Upper lobe of right lung (tissue), 1 donor: ENCODE results near the gene PLXNA4. TPM values are rescaled to one million over a fixed set of nuclear protein-coding genes. Genes with fewer than 3 reads are reported as not detected.
"Not testable (repeated sequence)": the region's sequence is repeated elsewhere in the genome, so short reads cannot be mapped to it uniquely, and the experiment has no call there.

Experiments used
- ATAC-seq: fragments of 200-7000 bp; cut with Tn5 transposase; one replicate; pipeline ENCODE4 v1.9.1; 2020; ENCODE audit warnings: mild to moderate bottlenecking, moderate library complexity
- DNase-seq: peaks from one replicate; pipeline ENCODE4 v3.0.0-alpha.2; 2020
- H3K27ac ChIP-seq: fragments of 200-600 bp; one replicate; pipeline ENCODE4 v1.8.0; 2022
- H3K27me3 ChIP-seq: fragments of 200-600 bp; one replicate; pipeline ENCODE4 v1.8.0; 2022; ENCODE audit warnings: mild to moderate bottlenecking
- H3K36me3 ChIP-seq: fragments of 200-600 bp; one replicate; pipeline ENCODE4 v1.8.0; 2022
- H3K4me1 ChIP-seq: fragments of 200-600 bp; one replicate; pipeline ENCODE4 v1.8.0; 2022
- H3K4me3 ChIP-seq: fragments of 200-600 bp; one replicate; pipeline ENCODE4 v1.8.0; 2022; ENCODE audit warnings: mild to moderate bottlenecking
- H3K9me3 ChIP-seq: fragments of 200-600 bp; one replicate; pipeline ENCODE4 v1.8.0; 2022
- intact Hi-C: fragments of 100-400 bp; cut with DNase I; formaldehyde crosslinking; loops from one replicate; pipeline ENCODE4 v1.11.0; 2022
- total RNA-seq: library from RNA; stranded (reverse); fragmentation: NEBNext Ultra II Directional; extraction: Animal tissue kit (Norgen Biotek cat#: 25700); gene quantifications from one replicate; pipeline ENCODE4 v1.2.1, GENCODE V29; 2021
- TF ChIP-seq, protein P1 (sequence below): fragments of 200-600 bp; IDR thresholded peaks from one replicate; pipeline ENCODE4 v1.8.0; 2022; ENCODE audit warnings: antibody characterized with exemption
- donor health status: DM: no; HTN: yes; CAD: no; lungs with severe emphysema.

Gene PLXNA4
- total RNA-seq, 1 donor from 2014 or later = 7.2 TPM

DNA sequence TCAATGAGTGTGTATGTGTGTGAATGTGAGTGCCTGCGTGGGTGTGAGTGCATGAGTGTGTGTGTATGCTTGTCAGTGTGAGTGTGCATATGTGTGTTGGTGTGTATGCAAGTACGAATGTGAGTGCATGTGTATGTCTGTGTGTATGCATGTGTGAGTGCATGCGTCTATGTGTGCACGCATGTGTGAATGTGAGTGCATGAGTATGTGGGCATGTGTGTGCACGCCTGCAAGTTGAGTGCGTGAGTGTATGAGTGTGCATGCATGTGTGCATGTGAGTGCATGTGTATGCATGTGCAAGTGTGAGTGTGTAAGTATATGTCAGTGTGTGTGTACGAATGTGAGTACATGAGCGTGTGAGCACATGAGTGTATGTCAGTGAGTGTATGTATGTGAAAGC is 399.6 kb downstream of the PLXNA4 start:
- H3K4me3 ChIP-seq = no peak overlapping the region
- no peak overlapping the region for H3K27ac ChIP-seq

DNA sequence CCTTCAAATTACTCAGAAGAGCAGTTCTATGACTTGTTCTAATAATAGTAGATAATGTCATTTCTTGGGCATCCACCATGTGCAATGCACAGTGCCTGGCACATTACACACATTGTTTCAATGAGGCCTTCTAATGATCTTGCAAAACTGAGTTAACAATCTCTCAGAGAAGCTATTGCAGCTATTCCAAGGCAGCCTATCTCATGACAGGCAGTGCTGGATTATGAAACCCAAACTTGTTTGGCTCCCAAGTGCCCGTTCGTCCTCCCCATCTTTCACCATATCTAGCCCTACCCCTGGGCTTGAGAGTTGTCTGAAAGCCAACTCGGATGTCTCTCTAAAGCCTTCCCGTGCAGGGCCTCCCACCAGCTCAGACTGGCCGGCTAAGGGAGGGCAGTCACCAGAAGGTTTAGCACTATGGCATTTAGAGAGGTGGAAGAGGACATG is 405.1 kb downstream of the PLXNA4 start:
- Histone ChIP-seq H3K4me1 (no peaks in the 10 kb centered on the region), H3K27ac (no peak overlapping the region), H3K4me3 (no peak overlapping the region), H3K36me3 (no peaks in the 10 kb centered on the region), H3K9me3 (no peaks in the 10 kb centered on the region), H3K27me3 (no peaks in the 10 kb centered on the region)
- TF ChIP-seq, protein P1, sequence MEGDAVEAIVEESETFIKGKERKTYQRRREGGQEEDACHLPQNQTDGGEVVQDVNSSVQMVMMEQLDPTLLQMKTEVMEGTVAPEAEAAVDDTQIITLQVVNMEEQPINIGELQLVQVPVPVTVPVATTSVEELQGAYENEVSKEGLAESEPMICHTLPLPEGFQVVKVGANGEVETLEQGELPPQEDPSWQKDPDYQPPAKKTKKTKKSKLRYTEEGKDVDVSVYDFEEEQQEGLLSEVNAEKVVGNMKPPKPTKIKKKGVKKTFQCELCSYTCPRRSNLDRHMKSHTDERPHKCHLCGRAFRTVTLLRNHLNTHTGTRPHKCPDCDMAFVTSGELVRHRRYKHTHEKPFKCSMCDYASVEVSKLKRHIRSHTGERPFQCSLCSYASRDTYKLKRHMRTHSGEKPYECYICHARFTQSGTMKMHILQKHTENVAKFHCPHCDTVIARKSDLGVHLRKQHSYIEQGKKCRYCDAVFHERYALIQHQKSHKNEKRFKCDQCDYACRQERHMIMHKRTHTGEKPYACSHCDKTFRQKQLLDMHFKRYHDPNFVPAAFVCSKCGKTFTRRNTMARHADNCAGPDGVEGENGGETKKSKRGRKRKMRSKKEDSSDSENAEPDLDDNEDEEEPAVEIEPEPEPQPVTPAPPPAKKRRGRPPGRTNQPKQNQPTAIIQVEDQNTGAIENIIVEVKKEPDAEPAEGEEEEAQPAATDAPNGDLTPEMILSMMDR = no peak
- no peak for DNase-seq
- no peak for ATAC-seq
- intact Hi-C loops = no loop called here

More for the DNA sequence above, 399.6 kb downstream of the PLXNA4 start:
- no peaks in the 10 kb centered on the region for H3K4me1 ChIP-seq
- peak; percentile 5 for ATAC-seq
- TF ChIP-seq, protein P1 = no peak
- intact Hi-C loops = no loop called here
- no peak for DNase-seq
- no peaks in the 10 kb centered on the region for H3K27me3 ChIP-seq
- H3K9me3 ChIP-seq = no peaks in the 10 kb centered on the region
- H3K36me3 ChIP-seq = no peaks in the 10 kb centered on the region

DNA sequence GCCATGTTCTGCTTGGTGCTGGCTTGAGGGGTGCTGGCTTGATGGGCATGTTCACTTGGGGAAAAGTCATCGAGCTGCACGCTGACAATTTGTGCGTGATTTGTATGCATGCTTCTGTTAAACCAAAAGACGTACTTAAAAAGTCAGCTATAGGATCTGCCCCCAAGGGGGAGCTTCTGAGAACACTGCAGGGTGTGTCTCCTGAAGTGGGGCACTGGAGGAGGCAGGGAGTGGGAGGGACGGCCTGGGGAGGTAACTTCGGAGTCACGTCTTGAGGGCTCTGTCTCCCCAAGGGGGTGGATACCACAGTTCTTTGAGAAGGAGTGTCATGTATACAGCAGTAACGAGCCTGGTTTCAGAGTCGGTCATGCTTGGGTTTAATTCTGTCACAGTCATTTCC is 406.5 kb downstream of the PLXNA4 start:
- intact Hi-C loops = no loop called here
- no peaks in the 10 kb centered on the region for H3K9me3 ChIP-seq
- no peak for DNase-seq
- no peaks in the 10 kb centered on the region for H3K4me1 ChIP-seq
- no peaks in the 10 kb centered on the region for H3K36me3 ChIP-seq
- H3K4me3 ChIP-seq = no peak overlapping the region
- no peaks in the 10 kb centered on the region for H3K27me3 ChIP-seq
- no peak overlapping the region for H3K27ac ChIP-seq
- ATAC-seq = peak; percentile 47
- TF ChIP-seq, protein P1 = no peak

DNA sequence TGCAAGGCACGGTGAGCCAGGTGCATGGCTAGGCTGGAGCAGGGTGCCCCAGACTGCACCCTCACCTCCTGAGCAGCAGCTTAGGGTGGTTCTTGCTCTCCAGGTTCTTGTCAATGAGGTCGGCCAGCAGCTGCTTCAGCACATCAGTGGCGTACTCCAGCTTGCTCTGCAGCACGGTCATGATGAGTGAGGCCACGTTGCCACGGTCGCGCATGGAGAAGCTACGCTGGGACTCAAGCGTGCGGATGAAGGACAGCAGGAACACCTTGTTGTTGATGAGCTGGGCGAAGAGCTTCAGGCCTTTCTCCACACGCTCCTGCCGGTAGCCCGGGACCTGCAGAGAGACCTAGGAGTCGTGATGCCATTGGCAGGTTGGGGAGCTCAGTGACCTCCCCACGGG is 408.0 kb downstream of the PLXNA4 start:
- no peak for DNase-seq
- no peak overlapping the region for H3K27ac ChIP-seq
- no peaks in the 10 kb centered on the region for H3K27me3 ChIP-seq
- no peaks in the 10 kb centered on the region for H3K36me3 ChIP-seq
- no peaks in the 10 kb centered on the region for H3K4me1 ChIP-seq
- TF ChIP-seq, protein P1 = no peak
- H3K9me3 ChIP-seq = no peaks in the 10 kb centered on the region
- no peak overlapping the region for H3K4me3 ChIP-seq
- intact Hi-C loops = no loop called here
- ATAC-seq = no peak

DNA sequence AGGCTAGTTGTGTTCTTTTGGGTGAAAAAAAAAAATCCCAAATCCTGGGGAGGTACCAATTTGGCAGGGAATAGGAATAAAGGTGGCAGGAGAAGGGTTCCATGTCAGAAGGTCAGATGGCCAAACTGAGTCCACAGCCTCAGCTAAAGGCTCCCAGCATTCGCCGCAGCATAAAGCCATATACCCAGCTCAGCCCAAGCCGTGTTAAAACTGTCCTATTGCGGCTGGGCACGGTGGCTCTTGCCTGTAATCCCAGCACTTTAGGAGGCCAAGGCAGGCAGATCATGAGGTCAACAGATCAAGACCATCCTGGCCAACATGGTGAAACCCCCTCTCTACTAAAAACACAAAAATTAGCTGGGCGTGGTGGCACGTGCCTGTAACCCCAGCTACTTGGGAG is 410.6 kb downstream of the PLXNA4 start:
- H3K27ac ChIP-seq, intact Hi-C loops, ATAC-seq, H3K4me1 ChIP-seq, H3K4me3 ChIP-seq, H3K9me3 ChIP-seq, DNase-seq, H3K27me3 ChIP-seq, H3K36me3 ChIP-seq: not testable (repeated sequence)

DNA sequence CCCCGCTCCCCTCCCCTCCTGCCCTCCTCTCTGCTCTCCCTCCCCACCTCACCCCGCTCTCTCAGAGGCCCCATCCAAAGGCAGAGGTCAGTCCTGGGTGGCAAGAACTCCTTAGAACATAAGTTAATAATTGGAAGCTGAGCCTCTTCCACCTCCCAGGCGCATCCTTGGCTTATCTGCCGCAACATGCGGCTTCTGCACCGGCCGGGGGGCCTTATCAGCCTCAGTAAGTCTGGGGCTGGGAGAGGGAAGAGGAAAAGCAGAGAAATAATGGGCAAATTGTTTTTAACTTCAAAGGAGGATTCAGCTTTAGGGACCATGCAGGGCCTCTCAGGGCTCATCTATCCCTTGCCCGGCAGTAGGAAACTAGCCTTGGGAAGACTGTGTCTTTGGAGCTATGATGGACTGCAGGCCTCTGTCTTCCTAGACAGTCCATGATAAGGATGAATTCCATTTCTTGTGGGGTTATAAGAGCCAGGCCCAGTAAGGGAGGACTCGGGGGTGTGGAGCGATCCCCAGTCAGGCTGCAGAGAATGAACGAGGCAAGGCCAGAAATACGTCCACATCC is 411.6 kb downstream of the PLXNA4 start:
- TF ChIP-seq, protein P1 = no peak
- no peaks in the 10 kb centered on the region for H3K27me3 ChIP-seq
- no peak overlapping the region for H3K4me3 ChIP-seq
- no peak for DNase-seq
- no peaks in the 10 kb centered on the region for H3K9me3 ChIP-seq
- no peak for ATAC-seq
- H3K27ac ChIP-seq = no peak overlapping the region
- intact Hi-C loops = no loop called here
- no peaks in the 10 kb centered on the region for H3K36me3 ChIP-seq
- no peaks in the 10 kb centered on the region for H3K4me1 ChIP-seq
